ENCODE measurements around the gene SORCS3. TPM values are rescaled to one million over a fixed set of nuclear protein-coding genes. Genes with fewer than 3 reads are reported as not detected.

The SORCS3 gene
- total RNA-seq, 1 experiment from 2014 or later, result not detected

DNA sequence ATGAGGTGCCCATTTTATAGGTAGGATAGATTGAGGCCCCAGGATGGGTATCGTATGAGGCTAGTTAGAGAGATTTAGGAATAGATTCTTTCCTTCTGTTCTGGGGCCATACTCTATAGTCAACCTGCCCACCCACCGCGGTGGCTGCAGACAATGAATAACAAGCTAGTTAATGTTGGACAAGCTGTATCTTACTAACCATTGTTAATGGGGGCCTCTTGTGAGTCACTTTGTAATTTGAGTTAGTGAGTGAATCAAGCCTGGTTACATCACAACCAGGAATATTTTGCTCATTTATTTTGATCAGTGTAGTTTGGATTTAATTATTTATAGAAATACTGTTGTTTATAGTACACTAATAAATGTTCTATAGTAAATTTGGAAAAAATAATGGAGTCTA, 7.3 kb downstream of the SORCS3 start:
- Histone ChIP-seq H3K4me3 (replicated peaks in 1 of 2; ENCODE audit: low read depth in 1 of 2, low read length in 2 of 2) (no peak overlapping the region), H3K79me2 (ENCODE audit: insufficient read depth, low read length) (no peaks in the 10 kb centered on the region), H3K4me2 (ENCODE audit: low read length) (no peak overlapping the region), H3K36me3 (ENCODE audit: control insufficient read depth in 1 of 2, insufficient read depth in 2 of 2, low read length in 2 of 2) (no peaks in the 10 kb centered on the region), H3K27me3 (ENCODE audit: insufficient read depth, low read length) (peaks cover 77% of the 10 kb centered on the region), H3K4me1 (ENCODE audit: control insufficient read depth in 1 of 2, insufficient read depth in 2 of 2, low read length in 2 of 2) (no peaks in the 10 kb centered on the region), H3K9me2 (ENCODE audit: insufficient read depth) (no peaks in the 10 kb centered on the region), H2AFZ (ENCODE audit: low read depth, low read length, poor library complexity, severe bottlenecking) (no peak overlapping the region), H3K9me3 (ENCODE audit: control insufficient read depth in 1 of 2, insufficient read depth in 1 of 2, low read depth in 1 of 2, low read length in 2 of 2) (no peaks in the 10 kb centered on the region), H3K27ac (ENCODE audit: low read depth, low read length) (no peak overlapping the region), H3K9ac (ENCODE audit: low read length) (no peak overlapping the region), H4K20me1 (ENCODE audit: insufficient read depth) (no peaks in the 10 kb centered on the region)
- intact Hi-C loops (cut with micrococcal nuclease), result no loop called here
- ChIA-PET CTCF (no interaction called here), RAD21 (ENCODE audit: low non-redundant PET in 1 of 2, low total read pairs in 2 of 2, uncharacterized antibody in 2 of 2, unreplicated experiment in 2 of 2) (no interaction called here), POLR2A (no interaction called here)
- no peak for ATAC-seq
- no TSS peak for BruUV-seq (replicated peaks)
- no peak for TF ChIP-seq SIN3A (IDR thresholded peaks at IDR 0.05; ENCODE audit: low read depth)
- TF ChIP-seq YY1 (IDR thresholded peaks at IDR 0.05; ENCODE audit: extremely low read depth, insufficient replicate concordance, low read depth, low read length), result no peak
- no peak for TF ChIP-seq SP1 (IDR thresholded peaks at IDR 0.05; ENCODE audit: low read depth)
- no peak for TF ChIP-seq RAD21 (IDR thresholded peaks at IDR 0.05; ENCODE audit: low read depth)
- no peak for TF ChIP-seq SRF (IDR thresholded peaks at IDR 0.05; ENCODE audit: low read depth)
- TF ChIP-seq ZNF274 (IDR thresholded peaks at IDR 0.05; ENCODE audit: low read depth, low read length), result no peak
- TF ChIP-seq TCF7L2 (IDR thresholded peaks at IDR 0.05; ENCODE audit: borderline replicate concordance, extremely low read depth, insufficient read depth, insufficient read length), result no peak
- DNase-seq (ENCODE audit: low read depth, low spot score), result no peak

DNA sequence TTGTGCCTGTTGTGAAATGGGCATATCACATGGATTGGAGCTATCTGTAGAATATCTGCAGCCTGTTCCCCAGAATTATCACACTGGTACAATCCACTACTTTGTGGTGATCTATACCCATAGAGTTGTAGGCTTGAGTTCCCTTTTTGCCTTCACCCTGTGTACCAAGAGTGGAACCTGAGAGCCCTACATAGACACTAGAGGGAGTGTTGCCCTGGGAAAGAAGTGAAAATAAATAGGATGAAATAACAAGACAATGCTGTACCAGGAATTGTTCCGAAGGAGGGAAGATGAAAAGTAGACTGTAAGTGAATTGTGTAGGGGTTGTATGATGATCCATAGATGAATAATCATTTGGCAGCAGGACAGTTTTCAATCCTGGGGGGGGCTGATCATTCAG, 9.0 kb downstream of the SORCS3 start:
- no peaks in the 10 kb centered on the region for H3K4me1 ChIP-seq (ENCODE audit: control insufficient read depth in 1 of 2, insufficient read depth in 2 of 2, low read length in 2 of 2)
- RAD21 ChIA-PET (ENCODE audit: low non-redundant PET in 1 of 2, low total read pairs in 2 of 2, uncharacterized antibody in 2 of 2, unreplicated experiment in 2 of 2), result no interaction called here
- POLR2A ChIA-PET, result no interaction called here
- no peaks in the 10 kb centered on the region for H3K36me3 ChIP-seq (ENCODE audit: control insufficient read depth in 1 of 2, insufficient read depth in 2 of 2, low read length in 2 of 2)
- no peaks in the 10 kb centered on the region for H4K20me1 ChIP-seq (ENCODE audit: insufficient read depth)
- no peak overlapping the region for H3K4me2 ChIP-seq (ENCODE audit: low read length)
- intact Hi-C loops (cut with micrococcal nuclease), result loop anchor here (2.0 kb wide), 1 partner anchor 275 kb away; no protein-coding TSS in a partner anchor
- no peaks in the 10 kb centered on the region for H3K9me3 ChIP-seq (ENCODE audit: control insufficient read depth in 1 of 2, insufficient read depth in 1 of 2, low read depth in 1 of 2, low read length in 2 of 2)
- ATAC-seq (peak; percentile 78), DNase-seq (ENCODE audit: low read depth, low spot score) (no peak)
- no peaks in the 10 kb centered on the region for H3K79me2 ChIP-seq (ENCODE audit: insufficient read depth, low read length)
- H2AFZ ChIP-seq (ENCODE audit: low read depth, low read length, poor library complexity, severe bottlenecking), result no peak overlapping the region
- H3K9me2 ChIP-seq (ENCODE audit: insufficient read depth), result no peaks in the 10 kb centered on the region
- TF ChIP-seq, protein P1, sequence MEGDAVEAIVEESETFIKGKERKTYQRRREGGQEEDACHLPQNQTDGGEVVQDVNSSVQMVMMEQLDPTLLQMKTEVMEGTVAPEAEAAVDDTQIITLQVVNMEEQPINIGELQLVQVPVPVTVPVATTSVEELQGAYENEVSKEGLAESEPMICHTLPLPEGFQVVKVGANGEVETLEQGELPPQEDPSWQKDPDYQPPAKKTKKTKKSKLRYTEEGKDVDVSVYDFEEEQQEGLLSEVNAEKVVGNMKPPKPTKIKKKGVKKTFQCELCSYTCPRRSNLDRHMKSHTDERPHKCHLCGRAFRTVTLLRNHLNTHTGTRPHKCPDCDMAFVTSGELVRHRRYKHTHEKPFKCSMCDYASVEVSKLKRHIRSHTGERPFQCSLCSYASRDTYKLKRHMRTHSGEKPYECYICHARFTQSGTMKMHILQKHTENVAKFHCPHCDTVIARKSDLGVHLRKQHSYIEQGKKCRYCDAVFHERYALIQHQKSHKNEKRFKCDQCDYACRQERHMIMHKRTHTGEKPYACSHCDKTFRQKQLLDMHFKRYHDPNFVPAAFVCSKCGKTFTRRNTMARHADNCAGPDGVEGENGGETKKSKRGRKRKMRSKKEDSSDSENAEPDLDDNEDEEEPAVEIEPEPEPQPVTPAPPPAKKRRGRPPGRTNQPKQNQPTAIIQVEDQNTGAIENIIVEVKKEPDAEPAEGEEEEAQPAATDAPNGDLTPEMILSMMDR (IDR thresholded peaks at IDR 0.05 in 2 of 3, conservative IDR thresholded peaks at IDR 0.05 in 1 of 3; ENCODE audit: borderline replicate concordance in 1 of 3, insufficient read depth in 1 of 3, low read depth in 2 of 3, low read length in 2 of 3), result peak; percentile 38 to 58 (median 50); a peak in 5 of 6 replicates
- TF ChIP-seq YY1 (IDR thresholded peaks at IDR 0.05; ENCODE audit: extremely low read depth, insufficient replicate concordance, low read depth, low read length), result no peak
- no peak for TF ChIP-seq REST (IDR thresholded peaks at IDR 0.05; ENCODE audit: low read depth)
- no peak for TF ChIP-seq EZH2phosphoT487 (IDR thresholded peaks at IDR 0.05; ENCODE audit: borderline replicate concordance)
- TF ChIP-seq, protein P2, sequence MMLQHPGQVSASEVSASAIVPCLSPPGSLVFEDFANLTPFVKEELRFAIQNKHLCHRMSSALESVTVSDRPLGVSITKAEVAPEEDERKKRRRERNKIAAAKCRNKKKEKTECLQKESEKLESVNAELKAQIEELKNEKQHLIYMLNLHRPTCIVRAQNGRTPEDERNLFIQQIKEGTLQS (IDR thresholded peaks at IDR 0.05), result no peak
- TF ChIP-seq CBX3 (IDR thresholded peaks at IDR 0.05; ENCODE audit: low read depth), result no peak
- TF ChIP-seq ZFX (IDR thresholded peaks at IDR 0.05), result no peak
- no peak for TF ChIP-seq SP1 (IDR thresholded peaks at IDR 0.05; ENCODE audit: low read depth)
- TF ChIP-seq RAD21 (IDR thresholded peaks at IDR 0.05; ENCODE audit: low read depth), result peak; percentile 67
- no peak for TF ChIP-seq FOSL1 (IDR thresholded peaks at IDR 0.05; ENCODE audit: low read depth)
- TF ChIP-seq ELF1 (IDR thresholded peaks at IDR 0.05; ENCODE audit: borderline replicate concordance, low read depth), result no peak
- no peak for TF ChIP-seq SIN3A (IDR thresholded peaks at IDR 0.05; ENCODE audit: low read depth)
- CTCF ChIA-PET, result no interaction called here
- no peak overlapping the region for H3K9ac ChIP-seq (ENCODE audit: low read length)
- no TSS peak for BruUV-seq (replicated peaks)
- H3K27ac ChIP-seq (ENCODE audit: low read depth, low read length), result no peak overlapping the region
- H3K4me3 ChIP-seq (replicated peaks in 1 of 2; ENCODE audit: low read depth in 1 of 2, low read length in 2 of 2), result no peak overlapping the region
- H3K27me3 ChIP-seq (ENCODE audit: insufficient read depth, low read length), result peaks cover 78% of the 10 kb centered on the region
